ENCODE data around the gene LEPROT. TPM values are rescaled to one million over a fixed set of nuclear protein-coding genes. Genes with fewer than 3 reads are reported as not detected.
A peak's percentile ranks its signal among the peaks of the same experiment; 100 is the strongest.

Gene LEPROT
- total RNA-seq, 1 donor from 2014 or later, result 158 TPM

GRCh38 chr1:65425006-65425405, 4.5 kb downstream of the LEPROT start:
- Mint-ChIP-seq H3K27ac (ENCODE audit: unreplicated experiment) (no peak overlapping the region), H3K27me3 (ENCODE audit: unreplicated experiment) (no peaks in the 10 kb centered on the region), H3K9me3 (ENCODE audit: unreplicated experiment) (no peaks in the 10 kb centered on the region), H3K4me1 (ENCODE audit: unreplicated experiment) (peaks cover 15% of the 10 kb centered on the region), H3K4me3 (ENCODE audit: unreplicated experiment) (no peak overlapping the region), H3K36me3 (ENCODE audit: unreplicated experiment) (peaks cover 22% of the 10 kb centered on the region)
- TF ChIP-seq CTCF (IDR thresholded peaks at IDR 0.05), result no peak
- DNase-seq (ENCODE audit: extremely low spot score, unreplicated experiment), result no peak

DNA sequence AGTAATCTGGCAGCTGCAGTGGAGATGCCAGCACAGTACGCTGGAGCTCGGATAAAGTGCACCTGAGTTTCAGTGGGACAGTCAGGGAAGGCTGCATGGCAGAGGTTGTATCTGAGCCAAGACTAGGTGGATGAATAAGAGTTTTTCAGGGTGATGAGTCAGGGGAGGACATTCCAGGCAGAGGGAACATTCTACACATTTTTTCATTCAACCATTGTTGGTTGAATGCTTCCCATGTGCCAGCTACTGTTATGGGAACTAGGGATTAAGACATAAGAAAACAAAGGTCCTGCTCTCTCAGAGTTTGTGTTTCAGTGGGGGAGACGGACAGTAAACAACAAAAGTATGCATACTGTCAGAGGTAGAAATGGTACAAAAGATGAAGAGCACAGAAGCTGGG, 5.2 kb downstream of the LEPROT start:
- no peaks in the 10 kb centered on the region for H3K9me3 Mint-ChIP-seq (ENCODE audit: unreplicated experiment)
- TF ChIP-seq CTCF (IDR thresholded peaks at IDR 0.05), result no peak
- no peaks in the 10 kb centered on the region for H3K27me3 Mint-ChIP-seq (ENCODE audit: unreplicated experiment)
- peaks cover 25% of the 10 kb centered on the region for H3K36me3 Mint-ChIP-seq (ENCODE audit: unreplicated experiment)
- H3K4me3 Mint-ChIP-seq (ENCODE audit: unreplicated experiment), result peak overlapping the region; percentile 15
- H3K27ac Mint-ChIP-seq (ENCODE audit: unreplicated experiment), result no peak overlapping the region
- peaks cover 22% of the 10 kb centered on the region for H3K4me1 Mint-ChIP-seq (ENCODE audit: unreplicated experiment)
- DNase-seq (ENCODE audit: extremely low spot score, unreplicated experiment), result no peak

- Mint-ChIP-seq H3K4me3 (ENCODE audit: unreplicated experiment) (no peak overlapping the region), H3K4me1 (ENCODE audit: unreplicated experiment) (peaks cover 41% of the 10 kb centered on the region), H3K9me3 (ENCODE audit: unreplicated experiment) (no peaks in the 10 kb centered on the region), H3K27ac (ENCODE audit: unreplicated experiment) (peak overlapping the region; percentile 97), H3K27me3 (ENCODE audit: unreplicated experiment) (no peaks in the 10 kb centered on the region), H3K36me3 (ENCODE audit: unreplicated experiment) (peaks cover 47% of the 10 kb centered on the region)
- DNase-seq (ENCODE audit: extremely low spot score, unreplicated experiment), result no peak
- no peak for TF ChIP-seq CTCF (IDR thresholded peaks at IDR 0.05)
These were observed 8.6 kb downstream of the LEPROT start for GRCh38 chr1:65429078-65429477.

- DNase-seq (ENCODE audit: extremely low spot score, unreplicated experiment), result no peak
- Mint-ChIP-seq H3K4me1 (ENCODE audit: unreplicated experiment) (peaks cover 44% of the 10 kb centered on the region), H3K27ac (ENCODE audit: unreplicated experiment) (peak overlapping the region; percentile 97), H3K36me3 (ENCODE audit: unreplicated experiment) (peaks cover 51% of the 10 kb centered on the region), H3K27me3 (ENCODE audit: unreplicated experiment) (no peaks in the 10 kb centered on the region), H3K4me3 (ENCODE audit: unreplicated experiment) (peak overlapping the region; percentile 52), H3K9me3 (ENCODE audit: unreplicated experiment) (no peaks in the 10 kb centered on the region)
- no peak for TF ChIP-seq CTCF (IDR thresholded peaks at IDR 0.05)
These were observed 9.3 kb downstream of the LEPROT start for GRCh38 chr1:65429806-65430205.

- Mint-ChIP-seq H3K27me3 (ENCODE audit: unreplicated experiment) (no peaks in the 10 kb centered on the region), H3K4me1 (ENCODE audit: unreplicated experiment) (peaks cover 56% of the 10 kb centered on the region), H3K27ac (ENCODE audit: unreplicated experiment) (peak overlapping the region; percentile 97), H3K36me3 (ENCODE audit: unreplicated experiment) (peaks cover 42% of the 10 kb centered on the region), H3K4me3 (ENCODE audit: unreplicated experiment) (no peak overlapping the region), H3K9me3 (ENCODE audit: unreplicated experiment) (no peaks in the 10 kb centered on the region)
- peak; percentile 76 for TF ChIP-seq CTCF (IDR thresholded peaks at IDR 0.05)
- DNase-seq (ENCODE audit: extremely low spot score, unreplicated experiment), result no peak
These were observed 10.7 kb downstream of the LEPROT start for GRCh38 chr1:65431111-65431705.

Measured in osteocyte (in vitro differentiated cells).